Esophagus squamous epithelium (tissue), 4 donors: ENCODE results near the gene SERP2.

Source experiments
- CTCF ChIP-seq, 6 experiments: fragments of 450-650 bp in 4 of 6; fragments of 200-600 bp in 2 of 6; sonication (generic) in 2 of 6; IDR thresholded peaks; one replicate each; pipeline ENCODE4 v1.5.1; 2016 to 2019; ENCODE audit warnings: antibody characterized with exemption in 6 of 6, mild to moderate bottlenecking in 4 of 6, moderate library complexity in 4 of 6
- POLR2A ChIP-seq, 4 donors: fragments of 450-650 bp; IDR thresholded peaks; one replicate each; pipeline ENCODE4 v1.6.1; 2017; ENCODE audit warnings: antibody characterized with exemption in 4 of 4, mild to moderate bottlenecking in 4 of 4, moderate library complexity in 3 of 4

- TF ChIP-seq CTCF (IDR thresholded peaks at IDR 0.05) = no peak
- TF ChIP-seq POLR2A (IDR thresholded peaks at IDR 0.05) = no peak
These were observed 11.8 kb downstream of the SERP2 start for GRCh38 chr13:44385401-44385800.
